ENCODE results near the gene TAS1R3. TPM values are rescaled to one million over a fixed set of nuclear protein-coding genes. Genes with fewer than 3 reads are reported as not detected.
A peak's percentile ranks its signal among the peaks of the same experiment; 100 is the strongest.

Gene TAS1R3
- total RNA-seq, 1 experiment from 2014 or later = 0.28 TPM

- Mint-ChIP-seq H3K4me3 (no peak overlapping the region), H3K9me3 (no peaks in the 10 kb centered on the region; a peak in 2 of 5 replicates), H3K27ac (peak overlapping the region in 1 of 3 experiments; percentile 77; a peak in 1 of 7 replicates), H3K4me1 (peaks cover 22 to 43% of the 10 kb centered on the region in 2 experiments), H3K36me3 (ENCODE audit: insufficient read depth in 1 of 3, low read depth in 3 of 3) (no peaks in the 10 kb centered on the region), H3K27me3 (ENCODE audit: low read depth) (peaks cover 44% of the 10 kb centered on the region)
- Histone ChIP-seq H4K8ac (replicated peaks; ENCODE audit: insufficient read length, low read depth, low read length) (no peak overlapping the region), H3K4me2 (ENCODE audit: insufficient read depth, insufficient read length, low read length) (no peak overlapping the region), H3T11ph (ENCODE audit: low read length) (no peak overlapping the region), H2BK120ac (ENCODE audit: low read depth, low read length, poor library complexity, severe bottlenecking) (no peak overlapping the region), H3K23me2 (ENCODE audit: insufficient read length, low read depth, low read length, poor library complexity, severe bottlenecking) (peaks cover 4% of the 10 kb centered on the region), H3K79me2 (ENCODE audit: insufficient read depth, low read length) (no peaks in the 10 kb centered on the region), H3K27me3 (ENCODE audit: insufficient read depth, low read length) (peaks cover 4% of the 10 kb centered on the region; the same call in 1 of the 2 replicates), H2BK12ac (ENCODE audit: insufficient read length, low read depth, low read length) (no peak overlapping the region), H3K56ac (ENCODE audit: insufficient read length, low read depth, low read length) (no peak overlapping the region), H4K20me1 (ENCODE audit: control insufficient read depth, insufficient read depth, insufficient read length) (no peaks in the 10 kb centered on the region), H3K9me3 (ENCODE audit: control insufficient read depth, low read depth, low read length) (no peaks in the 10 kb centered on the region), H4K5ac (ENCODE audit: insufficient read length, low read depth, low read length) (no peak overlapping the region), H3K79me1 (ENCODE audit: insufficient read depth, low read depth, low read length, poor library complexity, severe bottlenecking) (no peaks in the 10 kb centered on the region), H2AK5ac (ENCODE audit: insufficient read length, low read length) (no peak overlapping the region), H2AFZ (ENCODE audit: low read length) (no peak overlapping the region), H3K4me1 (ENCODE audit: insufficient read depth, low read length) (peaks cover 2% of the 10 kb centered on the region; the same call in 1 of the 2 replicates), H4K91ac (ENCODE audit: insufficient read length, low read depth, low read length) (no peak overlapping the region), H2BK20ac (ENCODE audit: low read depth, low read length, poor library complexity, severe bottlenecking) (no peak overlapping the region), H3K23ac (ENCODE audit: insufficient read length, low read depth, low read length) (no peak overlapping the region), H3K27ac (ENCODE audit: insufficient read length, low read depth, low read length) (no peak overlapping the region), H2BK15ac (ENCODE audit: low read depth, low read length) (no peak overlapping the region), H3K18ac (ENCODE audit: insufficient read length, low read depth, low read length) (no peak overlapping the region), H3K4ac (ENCODE audit: low read depth, low read length) (no peak overlapping the region), H2BK5ac (ENCODE audit: insufficient read length, low read length) (no peak overlapping the region), H3K9ac (ENCODE audit: extremely low read depth, insufficient read length, low read length) (no peak overlapping the region), H3K14ac (ENCODE audit: insufficient read depth, low read length) (no peak overlapping the region)
- no peak for DNase-seq
- WGBS (ENCODE audit: extremely low coverage, insufficient read length, low lambda C conversion rate) = no CpG with 5 or more reads among the region's 6 CpGs
- TF ChIP-seq CTCF (conservative IDR thresholded peaks at IDR 0.05) = no peak
Observed at GRCh38 chr1:1359308-1359663, 28.2 kb downstream of the TAS1R3 start.
